HG03439 (cell line): ENCODE results near the gene PRTFDC1.
A peak's percentile ranks its signal among the peaks of the same experiment; 100 is the strongest.
"Not testable (repeated sequence)": the region's sequence is repeated elsewhere in the genome, so short reads cannot be mapped to it uniquely, and the experiment has no call there.

Source experiments
- ATAC-seq: cut with Tn5 transposase; IDR thresholded peaks from one replicate; pipeline ENCODE4 v1.9.1; 2021; ENCODE audit warnings: mild to moderate bottlenecking, moderate library complexity; ENCODE audit not compliant: unreplicated experiment

PRTFDC1 gene

GRCh38 chr10:24952143-24952706 lies at the start of gene PRTFDC1:
Gene PRTFDC1, minus strand, starts transcription at chr10:24952606. Its CDS starts 31 bp downstream, at chr10:24952575.
- peak; percentile 44 for ATAC-seq

GRCh38 chr10:24998044-24998443 lies 45.6 kb upstream of the PRTFDC1 start:
- ATAC-seq: no peak

GRCh38 chr10:24995072-24995471 lies 42.7 kb upstream of the PRTFDC1 start:
- ATAC-seq: no peak

GRCh38 chr10:24993237-24993958 lies 41.0 kb upstream of the PRTFDC1 start:
- no peak for ATAC-seq

- ATAC-seq: no peak
Observed at GRCh38 chr10:24992512-24993133, 40.2 kb upstream of the PRTFDC1 start.

- ATAC-seq: no peak
Observed at GRCh38 chr10:24991298-24991697, 38.9 kb upstream of the PRTFDC1 start.

GRCh38 chr10:24989867-24990266 lies 37.5 kb upstream of the PRTFDC1 start:
- no peak for ATAC-seq

GRCh38 chr10:24988831-24989640 lies 36.6 kb upstream of the PRTFDC1 start:
- no peak for ATAC-seq

GRCh38 chr10:24984906-24985305 lies 32.5 kb upstream of the PRTFDC1 start:
- ATAC-seq: no peak

- no peak for ATAC-seq
Observed at GRCh38 chr10:24983946-24984345, 31.5 kb upstream of the PRTFDC1 start.

GRCh38 chr10:24983130-24983529 lies 30.7 kb upstream of the PRTFDC1 start:
- no peak for ATAC-seq

- no peak for ATAC-seq
Observed at GRCh38 chr10:24982319-24983112, 30.1 kb upstream of the PRTFDC1 start.

GRCh38 chr10:24981161-24981710 lies 28.8 kb upstream of the PRTFDC1 start:
- no peak for ATAC-seq

- ATAC-seq: no peak
Observed at GRCh38 chr10:24979685-24980084, 27.3 kb upstream of the PRTFDC1 start.

- ATAC-seq: no peak
Observed at GRCh38 chr10:24974976-24975375, 22.6 kb upstream of the PRTFDC1 start.

GRCh38 chr10:24973163-24973562 lies 20.8 kb upstream of the PRTFDC1 start:
- no peak for ATAC-seq

GRCh38 chr10:24971374-24971773 lies 19.0 kb upstream of the PRTFDC1 start:
- no peak for ATAC-seq

GRCh38 chr10:24969841-24970281 lies 17.5 kb upstream of the PRTFDC1 start:
- no peak for ATAC-seq

- not testable (repeated sequence) for ATAC-seq
Observed at GRCh38 chr10:24968951-24969350, 16.5 kb upstream of the PRTFDC1 start.

- no peak for ATAC-seq
Observed at GRCh38 chr10:24968349-24968748, 15.9 kb upstream of the PRTFDC1 start.
